RCC 7860 (cell line): ENCODE measurements around the gene DXO.
"Not testable (repeated sequence)": the region's sequence is repeated elsewhere in the genome, so short reads cannot be mapped to it uniquely, and the experiment has no call there.

Experiments used
- DNase-seq: peaks from one replicate; pipeline ENCODE4 v3.0.0-alpha.2; 2015; ENCODE audit warnings: low spot score
- FAIRE-seq: peaks from 2 replicates; lab custom pipeline; 2012; peaks lifted over from hg19 to GRCh38; lab: Jason Lieb, UNC

DXO gene

GRCh38 chr6:31933537-31933936 is 38.4 kb downstream of the DXO start:
- FAIRE-seq (no peak), DNase-seq (no peak)

- DNase-seq, FAIRE-seq: not testable (repeated sequence)
These were observed 39.8 kb downstream of the DXO start for GRCh38 chr6:31932137-31932536.

DNA sequence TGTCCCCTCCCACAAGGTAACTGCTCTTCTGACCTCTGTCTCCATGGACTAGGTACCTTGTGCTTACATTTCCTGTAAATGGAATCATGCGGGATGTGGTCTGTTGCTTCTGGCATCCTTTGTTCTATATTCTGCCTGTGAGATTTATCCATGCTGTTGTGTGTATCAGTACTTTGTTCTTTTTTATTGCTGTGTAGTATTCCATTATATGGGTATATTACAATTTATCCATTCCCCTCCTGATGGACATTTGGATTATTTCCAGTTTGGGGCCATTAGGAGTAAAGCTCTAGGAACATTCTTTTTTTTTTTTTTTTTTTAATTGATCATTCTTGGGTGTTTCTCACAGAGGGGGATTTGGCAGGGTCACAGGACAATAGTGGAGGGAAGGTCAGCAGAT is 41.0 kb downstream of the DXO start:
- no peak for DNase-seq
- no peak for FAIRE-seq

DNA sequence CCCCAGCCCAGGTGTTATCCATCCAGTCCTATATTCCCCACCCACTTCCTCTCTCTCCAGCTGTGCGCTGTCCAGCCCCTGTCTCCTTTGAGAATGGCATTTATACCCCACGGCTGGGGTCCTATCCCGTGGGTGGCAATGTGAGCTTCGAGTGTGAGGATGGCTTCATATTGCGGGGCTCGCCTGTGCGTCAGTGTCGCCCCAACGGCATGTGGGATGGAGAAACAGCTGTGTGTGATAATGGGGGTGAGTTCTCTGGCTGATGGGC is 43.3 kb downstream of the DXO start:
- DNase-seq, result no peak
- no peak for FAIRE-seq

- FAIRE-seq, result no peak
These were observed 43.9 kb downstream of the DXO start for GRCh38 chr6:31927863-31928671.

DNA sequence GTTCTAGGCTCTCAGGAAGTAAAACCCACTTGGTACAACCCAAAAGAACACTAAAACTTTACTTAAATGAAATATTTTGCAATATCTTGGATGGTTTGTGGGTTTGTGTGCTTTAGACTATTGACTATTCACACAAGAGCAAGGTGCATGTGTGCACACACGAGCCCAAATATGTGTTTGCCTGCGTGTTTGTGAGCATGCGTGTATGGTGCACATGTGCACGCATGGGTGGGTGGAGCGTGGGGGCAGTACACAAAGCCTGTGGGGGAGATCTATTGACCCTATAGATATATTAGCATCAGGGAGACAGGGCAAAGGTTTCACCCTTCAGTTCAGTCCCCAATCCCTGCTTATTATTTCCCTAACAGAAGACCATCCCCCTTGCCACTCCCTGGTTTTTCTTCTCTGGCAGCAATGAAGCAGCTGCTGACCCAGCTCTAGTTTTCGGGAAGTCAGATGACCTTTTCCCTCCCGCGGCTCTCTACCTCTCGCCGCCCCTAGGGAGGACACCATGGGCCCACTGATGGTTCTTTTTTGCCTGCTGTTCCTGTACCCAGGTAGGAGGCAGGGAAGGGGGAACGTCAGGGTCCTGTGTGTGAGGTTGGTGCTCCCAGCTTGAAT is 44.6 kb downstream of the DXO start, which contains the start of gene C2:
Gene C2 (plus strand): TSS at position 476 of the 621 bp plus-strand sequence. CDS start 36 bp downstream, at position 512.
- FAIRE-seq, result no peak
- DNase-seq, result no peak

More at GRCh38 chr6:31927863-31928671, 43.9 kb downstream of the DXO start:
- DNase-seq, result no peak

DNA sequence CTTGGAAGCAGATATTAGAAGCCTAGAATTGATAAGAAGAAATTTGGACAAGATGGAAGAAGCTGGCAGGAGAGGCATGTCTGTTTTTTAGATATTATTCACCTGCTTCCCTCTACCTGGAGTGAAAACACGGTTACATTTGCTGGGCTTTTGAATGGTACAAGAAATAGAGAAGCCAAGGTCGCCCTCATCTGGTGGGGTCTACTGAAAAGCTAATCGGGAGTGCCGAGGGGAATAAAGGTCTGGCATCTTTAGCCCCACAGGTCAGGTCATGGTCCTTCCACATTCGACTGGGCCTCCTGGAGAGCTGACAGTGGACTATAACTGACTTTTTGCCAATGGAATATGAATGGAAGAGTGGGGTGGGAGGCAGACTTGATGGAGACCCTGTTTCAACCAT is 49.0 kb downstream of the DXO start:
- DNase-seq, result peak; percentile 20
- no peak for FAIRE-seq

- no peak for DNase-seq
- FAIRE-seq, result no peak
These were observed 51.1 kb downstream of the DXO start for GRCh38 chr6:31920811-31921210.
